Neutrophil (primary cell): ENCODE measurements around the gene CYBRD1.

Experiments used
- H3K27ac ChIP-seq: fragments of 200-600 bp; sonication (generic); 2 replicates; pipeline ENCODE4 v1.5.1; 2016; ENCODE audit warnings: mild to moderate bottlenecking, moderate library complexity
- H3K27me3 ChIP-seq: fragments of 200-600 bp; sonication (generic); 2 replicates; pipeline ENCODE4 v1.6.0; 2016; ENCODE audit warnings: mild to moderate bottlenecking
- H3K36me3 ChIP-seq: fragments of 200-600 bp; sonication (generic); 2 replicates; pipeline ENCODE4 v1.5.1; 2017
- H3K4me1 ChIP-seq, 2 experiments: fragments of 200-600 bp in 1 of 2; sonication (generic) in 1 of 2; 1 replicate in 1 of 2; 2 replicates in 1 of 2; pipeline versions ENCODE4 v1.5.1 to v1.6.1; 2013 to 2016; ENCODE audit warnings: low read depth in 1 of 2, low read length in 1 of 2, mild to moderate bottlenecking in 1 of 2, moderate library complexity in 1 of 2; ENCODE audit not compliant: control insufficient read depth in 1 of 2, insufficient read depth in 1 of 2
- H3K4me3 ChIP-seq, 2 experiments: fragments of 200-600 bp in 1 of 2; sonication (generic) in 1 of 2; 1 replicate in 1 of 2; 2 replicates in 1 of 2; pipeline ENCODE4 v1.5.1; 2013 to 2016; ENCODE audit warnings: low read depth in 1 of 2, low read length in 1 of 2, mild to moderate bottlenecking in 1 of 2, moderate library complexity in 1 of 2
- H3K9me3 ChIP-seq: fragments of 200-600 bp; sonication (generic); 2 replicates; pipeline ENCODE4 v1.5.1; 2016
- CTCF ChIP-seq: fragments of 200-600 bp; sonication (generic); IDR thresholded peaks from 2 replicates; pipeline ENCODE4 v1.5.1; 2016; ENCODE audit warnings: antibody characterized with exemption

Gene CYBRD1

GRCh38 chr2:171554991-171555615 lies 32.8 kb downstream of the CYBRD1 start:
- Histone ChIP-seq H3K4me1 (no peaks in the 10 kb centered on the region), H3K4me3 (no peak overlapping the region), H3K9me3 (no peaks in the 10 kb centered on the region), H3K27me3 (no peaks in the 10 kb centered on the region), H3K36me3 (peaks cover 33% of the 10 kb centered on the region), H3K27ac (no peak overlapping the region)
- no peak for TF ChIP-seq CTCF

- Histone ChIP-seq H3K27me3 (no peaks in the 10 kb centered on the region), H3K9me3 (no peaks in the 10 kb centered on the region), H3K4me3 (no peak overlapping the region), H3K36me3 (peaks cover 27% of the 10 kb centered on the region), H3K4me1 (no peaks in the 10 kb centered on the region), H3K27ac (no peak overlapping the region)
- no peak for TF ChIP-seq CTCF
Measured at GRCh38 chr2:171557363-171557762, 35.1 kb downstream of the CYBRD1 start.

- no peak overlapping the region for H3K27ac ChIP-seq
- TF ChIP-seq CTCF = no peak
Measured at GRCh38 chr2:171563301-171563700, 41.0 kb downstream of the CYBRD1 start.

DNA sequence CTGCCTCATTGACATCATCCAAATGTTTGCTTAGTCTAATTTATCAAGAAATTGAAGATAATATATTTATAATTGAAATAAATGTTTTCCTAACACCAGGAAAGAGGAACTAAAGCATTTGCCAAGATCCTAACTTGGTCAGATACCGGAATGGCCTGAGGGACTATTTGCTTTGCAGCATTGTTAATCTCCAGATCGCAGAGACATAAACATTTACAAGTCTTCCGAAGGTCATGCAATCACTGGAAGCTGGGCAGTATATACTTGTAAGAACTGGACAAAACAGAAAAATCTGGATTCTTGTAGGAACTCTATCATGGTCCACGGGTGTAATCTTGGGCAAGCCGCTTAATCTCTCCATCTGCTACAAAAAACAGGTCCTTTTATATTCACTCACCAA lies 42.2 kb downstream of the CYBRD1 start:
- Histone ChIP-seq H3K9me3 (no peaks in the 10 kb centered on the region), H3K4me3 (no peak overlapping the region), H3K4me1 (no peaks in the 10 kb centered on the region), H3K27ac (no peak overlapping the region), H3K27me3 (no peaks in the 10 kb centered on the region), H3K36me3 (no peaks in the 10 kb centered on the region)
- TF ChIP-seq CTCF = no peak

More at GRCh38 chr2:171563301-171563700, 41.0 kb downstream of the CYBRD1 start:
- H3K36me3 ChIP-seq = no peaks in the 10 kb centered on the region
- H3K9me3 ChIP-seq = no peaks in the 10 kb centered on the region
- H3K27me3 ChIP-seq = no peaks in the 10 kb centered on the region
- H3K4me1 ChIP-seq = no peaks in the 10 kb centered on the region
- no peak overlapping the region for H3K4me3 ChIP-seq

DNA sequence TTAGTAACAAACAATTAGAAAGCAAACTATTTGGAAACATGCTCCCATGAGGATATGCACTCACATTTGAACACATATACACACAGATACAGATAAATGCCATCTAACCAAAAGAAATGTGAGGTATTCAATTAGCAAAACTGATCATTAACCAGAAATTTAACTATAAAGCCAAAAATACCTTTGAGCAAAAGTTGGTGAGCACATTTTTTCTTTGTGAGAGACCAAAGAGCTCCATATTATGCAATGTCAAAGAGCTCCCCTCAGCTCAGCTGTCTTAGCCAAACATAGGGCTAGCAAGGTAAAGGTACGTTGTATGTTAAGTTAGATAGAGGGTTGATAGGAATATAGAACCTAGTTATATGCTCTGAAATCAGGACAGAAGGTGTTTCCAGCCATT lies 43.8 kb downstream of the CYBRD1 start:
- no peak overlapping the region for H3K27ac ChIP-seq
- H3K4me3 ChIP-seq = no peak overlapping the region
- no peak for TF ChIP-seq CTCF
- H3K4me1 ChIP-seq = no peaks in the 10 kb centered on the region
- no peaks in the 10 kb centered on the region for H3K27me3 ChIP-seq
- no peaks in the 10 kb centered on the region for H3K9me3 ChIP-seq
- H3K36me3 ChIP-seq = no peaks in the 10 kb centered on the region

GRCh38 chr2:171566753-171567152 lies 44.5 kb downstream of the CYBRD1 start:
- TF ChIP-seq CTCF = no peak
- Histone ChIP-seq H3K27me3 (no peaks in the 10 kb centered on the region), H3K4me1 (no peaks in the 10 kb centered on the region), H3K36me3 (no peaks in the 10 kb centered on the region), H3K9me3 (no peaks in the 10 kb centered on the region), H3K27ac (no peak overlapping the region), H3K4me3 (no peak overlapping the region)
